ENCODE measurements around the gene FGF22. TPM values are rescaled to one million over a fixed set of nuclear protein-coding genes. Genes with fewer than 3 reads are reported as not detected.
A peak's percentile ranks its signal among the peaks of the same experiment; 100 is the strongest.
"Not testable (repeated sequence)": the region's sequence is repeated elsewhere in the genome, so short reads cannot be mapped to it uniquely, and the experiment has no call there.

Gene FGF22
- total RNA-seq, 1 donor from 2014 or later, result not detected

GRCh38 chr19:601310-601709 lies 38.4 kb upstream of the FGF22 start:
- no peaks in the 10 kb centered on the region for H3K9me3 Mint-ChIP-seq
- intact Hi-C loops (cut with micrococcal nuclease), result no loop called here
- H3K4me3 Mint-ChIP-seq (ENCODE audit: low read depth), result no peak overlapping the region
- DNase-seq (ENCODE audit: low spot score), result no peak
- no peak overlapping the region for H3K27ac Mint-ChIP-seq
- no peaks in the 10 kb centered on the region for H3K36me3 Mint-ChIP-seq (ENCODE audit: low read depth)
- H3K4me1 Mint-ChIP-seq (ENCODE audit: low read depth), result no peaks in the 10 kb centered on the region
- no peaks in the 10 kb centered on the region for H3K27me3 Mint-ChIP-seq (ENCODE audit: low read depth)

- no peak overlapping the region for H3K27ac Mint-ChIP-seq
- no peaks in the 10 kb centered on the region for H3K27me3 Mint-ChIP-seq (ENCODE audit: low read depth)
- intact Hi-C loops (cut with micrococcal nuclease), result no loop called here
- H3K4me3 Mint-ChIP-seq (ENCODE audit: low read depth), result no peak overlapping the region
- H3K9me3 Mint-ChIP-seq, result no peaks in the 10 kb centered on the region
- H3K36me3 Mint-ChIP-seq (ENCODE audit: low read depth), result no peaks in the 10 kb centered on the region
- DNase-seq (ENCODE audit: low spot score), result no peak
- no peaks in the 10 kb centered on the region for H3K4me1 Mint-ChIP-seq (ENCODE audit: low read depth)
Observed at GRCh38 chr19:601790-602189, 37.9 kb upstream of the FGF22 start.

- Mint-ChIP-seq H3K9me3 (no peaks in the 10 kb centered on the region), H3K27ac (no peak overlapping the region), H3K27me3 (ENCODE audit: low read depth) (no peaks in the 10 kb centered on the region), H3K4me3 (ENCODE audit: low read depth) (no peak overlapping the region), H3K4me1 (ENCODE audit: low read depth) (no peaks in the 10 kb centered on the region), H3K36me3 (ENCODE audit: low read depth) (no peaks in the 10 kb centered on the region)
- no peak for DNase-seq (ENCODE audit: low spot score)
- intact Hi-C loops (cut with micrococcal nuclease), result no loop called here
Observed at GRCh38 chr19:602391-603301, 37.0 kb upstream of the FGF22 start.

- H3K4me3 Mint-ChIP-seq (ENCODE audit: low read depth); H3K9me3 Mint-ChIP-seq; H3K27me3 Mint-ChIP-seq (ENCODE audit: low read depth); DNase-seq (ENCODE audit: low spot score); H3K4me1 Mint-ChIP-seq (ENCODE audit: low read depth); H3K36me3 Mint-ChIP-seq (ENCODE audit: low read depth); H3K27ac Mint-ChIP-seq; intact Hi-C loops (cut with micrococcal nuclease): not testable (repeated sequence)
Observed at GRCh38 chr19:603302-603639, 36.4 kb upstream of the FGF22 start.

- H3K27me3 Mint-ChIP-seq (ENCODE audit: low read depth); H3K4me3 Mint-ChIP-seq (ENCODE audit: low read depth); H3K36me3 Mint-ChIP-seq (ENCODE audit: low read depth); intact Hi-C loops (cut with micrococcal nuclease); H3K9me3 Mint-ChIP-seq; H3K27ac Mint-ChIP-seq; H3K4me1 Mint-ChIP-seq (ENCODE audit: low read depth); DNase-seq (ENCODE audit: low spot score): not testable (repeated sequence)
Observed at GRCh38 chr19:603779-604178, 35.9 kb upstream of the FGF22 start.

GRCh38 chr19:604355-604754 lies 35.3 kb upstream of the FGF22 start:
- DNase-seq (ENCODE audit: low spot score), result peak; percentile 48
- Mint-ChIP-seq H3K4me3 (ENCODE audit: low read depth) (no peak overlapping the region), H3K4me1 (ENCODE audit: low read depth) (no peaks in the 10 kb centered on the region), H3K36me3 (ENCODE audit: low read depth) (no peaks in the 10 kb centered on the region), H3K27me3 (ENCODE audit: low read depth) (no peaks in the 10 kb centered on the region), H3K27ac (no peak overlapping the region), H3K9me3 (no peaks in the 10 kb centered on the region)
- intact Hi-C loops (cut with micrococcal nuclease), result no loop called here

GRCh38 chr19:605061-605971 lies 34.4 kb upstream of the FGF22 start:
- intact Hi-C loops (cut with micrococcal nuclease); H3K4me3 Mint-ChIP-seq (ENCODE audit: low read depth); H3K9me3 Mint-ChIP-seq; H3K27me3 Mint-ChIP-seq (ENCODE audit: low read depth); H3K4me1 Mint-ChIP-seq (ENCODE audit: low read depth); H3K36me3 Mint-ChIP-seq (ENCODE audit: low read depth); H3K27ac Mint-ChIP-seq: not testable (repeated sequence)
- peak; percentile 43 for DNase-seq (ENCODE audit: low spot score)

- no peaks in the 10 kb centered on the region for H3K9me3 Mint-ChIP-seq
Observed at GRCh38 chr19:607301-608154, 32.2 kb upstream of the FGF22 start.

GRCh38 chr19:608155-609003 lies 31.3 kb upstream of the FGF22 start:
- no peak for DNase-seq (ENCODE audit: low spot score)
- Mint-ChIP-seq H3K4me3 (ENCODE audit: low read depth) (no peak overlapping the region), H3K27ac (no peak overlapping the region), H3K9me3 (no peaks in the 10 kb centered on the region), H3K36me3 (ENCODE audit: low read depth) (peaks cover 4% of the 10 kb centered on the region), H3K27me3 (ENCODE audit: low read depth) (no peaks in the 10 kb centered on the region), H3K4me1 (ENCODE audit: low read depth) (peaks cover 9% of the 10 kb centered on the region)
- intact Hi-C loops (cut with micrococcal nuclease), result no loop called here

More at GRCh38 chr19:607301-608154, 32.2 kb upstream of the FGF22 start:
- Mint-ChIP-seq H3K4me1 (ENCODE audit: low read depth) (peaks cover 9% of the 10 kb centered on the region), H3K27me3 (ENCODE audit: low read depth) (no peaks in the 10 kb centered on the region), H3K36me3 (ENCODE audit: low read depth) (no peaks in the 10 kb centered on the region), H3K27ac (no peak overlapping the region), H3K4me3 (ENCODE audit: low read depth) (no peak overlapping the region)
- intact Hi-C loops (cut with micrococcal nuclease), result no loop called here
- DNase-seq (ENCODE audit: low spot score), result no peak

- DNase-seq (ENCODE audit: low spot score), result no peak
- Mint-ChIP-seq H3K27me3 (ENCODE audit: low read depth) (no peaks in the 10 kb centered on the region), H3K9me3 (no peaks in the 10 kb centered on the region), H3K4me1 (ENCODE audit: low read depth) (peaks cover 9% of the 10 kb centered on the region), H3K27ac (no peak overlapping the region), H3K4me3 (ENCODE audit: low read depth) (no peak overlapping the region), H3K36me3 (ENCODE audit: low read depth) (peaks cover 4% of the 10 kb centered on the region)
- intact Hi-C loops (cut with micrococcal nuclease), result no loop called here
Observed at GRCh38 chr19:609004-609346, 30.7 kb upstream of the FGF22 start.

- intact Hi-C loops (cut with micrococcal nuclease), result loop anchor here (1.0 to 2.0 kb wide), 2 partner anchors 23 to 38 kb away; partner anchors contain the start of genes BSG and POLRMT
- H3K4me3 Mint-ChIP-seq (ENCODE audit: low read depth), result peak overlapping the region; percentile 88
- peak; percentile 40 for DNase-seq (ENCODE audit: low spot score)
- H3K27me3 Mint-ChIP-seq (ENCODE audit: low read depth), result no peaks in the 10 kb centered on the region
- H3K9me3 Mint-ChIP-seq, result no peaks in the 10 kb centered on the region
- H3K4me1 Mint-ChIP-seq (ENCODE audit: low read depth), result peaks cover 9% of the 10 kb centered on the region
- peaks cover 14% of the 10 kb centered on the region for H3K36me3 Mint-ChIP-seq (ENCODE audit: low read depth)
- peak overlapping the region; percentile 97 for H3K27ac Mint-ChIP-seq
Observed at GRCh38 chr19:610071-610800, 29.4 kb upstream of the FGF22 start.
